Neuronal stem cell (in vitro differentiated cells): ENCODE measurements around the gene LDLRAD3.

ENCODE experiments used
- DNase-seq: peaks from one replicate; pipeline ENCODE4 v3.0.0-alpha.2; 2013; ENCODE audit warnings: low spot score
- H2AFZ ChIP-seq: one replicate; pipeline ENCODE4 v1.6.1; 2013; ENCODE audit warnings: mild to moderate bottlenecking, low read length, inconsistent platforms
- H2AK5ac ChIP-seq: 2 replicates; pipeline ENCODE4 v1.6.1; 2013; ENCODE audit warnings: low read depth, mild to moderate bottlenecking, inconsistent platforms, low read length, moderate library complexity, mixed read lengths
- H2BK120ac ChIP-seq: 2 replicates; pipeline ENCODE4 v1.6.1; 2013; ENCODE audit warnings: low read depth, mild to moderate bottlenecking, inconsistent platforms, low read length, moderate library complexity, mixed read lengths
- H2BK12ac ChIP-seq: one replicate; pipeline ENCODE4 v1.6.1; 2013; ENCODE audit warnings: low read length, inconsistent platforms
- H2BK15ac ChIP-seq: 2 replicates; pipeline ENCODE4 v1.6.1; 2013; ENCODE audit warnings: mild to moderate bottlenecking, low read length, inconsistent platforms, mixed read lengths
- H2BK5ac ChIP-seq: one replicate; pipeline ENCODE4 v1.6.1; 2013; ENCODE audit warnings: inconsistent platforms, mild to moderate bottlenecking, low read length, moderate library complexity
- H3K14ac ChIP-seq: one replicate; pipeline ENCODE4 v1.6.1; 2013; ENCODE audit warnings: low read length, inconsistent platforms
- H3K18ac ChIP-seq: 2 replicates; pipeline ENCODE4 v1.6.1; 2013; ENCODE audit warnings: low read length, inconsistent platforms
- H3K23ac ChIP-seq: 2 replicates; pipeline ENCODE4 v1.6.1; 2013; ENCODE audit warnings: low read depth, mild to moderate bottlenecking, mixed read lengths, low read length, inconsistent platforms; ENCODE audit not compliant: poor library complexity
- H3K27ac ChIP-seq: replicated peaks from 3 replicates; pipeline ENCODE4 v1.5.1; 2013; ENCODE audit warnings: low read length, inconsistent platforms
- H3K27me3 ChIP-seq, 3 experiments: 2 replicates each; pipeline ENCODE4 v1.6.1; 2013; ENCODE audit warnings: low read length in 3 of 3, mild to moderate bottlenecking in 2 of 3, inconsistent platforms in 1 of 3, low read depth in 1 of 3, mixed read lengths in 1 of 3, moderate library complexity in 1 of 3; ENCODE audit not compliant: control insufficient read depth in 3 of 3, insufficient read depth in 3 of 3
- H3K36me3 ChIP-seq, 2 donors: replicated peaks in 1 of 2; 2 replicates each; pipeline ENCODE4 v1.6.1; 2013; ENCODE audit warnings: low read length in 2 of 2; ENCODE audit not compliant: control insufficient read depth in 2 of 2, insufficient read depth in 2 of 2
- H3K4ac ChIP-seq: 2 replicates; pipeline ENCODE4 v1.6.1; 2013; ENCODE audit warnings: inconsistent platforms, mild to moderate bottlenecking, low read length, moderate library complexity
- H3K4me1 ChIP-seq, 2 donors: 1 replicate in 1 of 2; 2 replicates in 1 of 2; pipeline ENCODE4 v1.6.1; 2013; ENCODE audit warnings: low read length in 2 of 2, low read depth in 1 of 2; ENCODE audit not compliant: control insufficient read depth in 2 of 2, insufficient read depth in 1 of 2
- H3K4me2 ChIP-seq: one replicate; pipeline ENCODE4 v1.6.1; 2013; ENCODE audit warnings: mild to moderate bottlenecking, low read length, inconsistent platforms; ENCODE audit not compliant: insufficient read depth, poor library complexity, severe bottlenecking
- H3K4me3 ChIP-seq, 2 donors: 2 replicates each; pipeline ENCODE4 v1.5.1; 2013; ENCODE audit warnings: low read length in 2 of 2, mild to moderate bottlenecking in 2 of 2, inconsistent platforms in 1 of 2, moderate library complexity in 1 of 2
- H3K79me1 ChIP-seq: one replicate; pipeline ENCODE4 v1.6.1; 2013; ENCODE audit warnings: low read depth, mild to moderate bottlenecking, inconsistent platforms, low read length, moderate library complexity
- H3K9ac ChIP-seq: one replicate; pipeline ENCODE4 v1.6.1; 2013; ENCODE audit warnings: mild to moderate bottlenecking, low read depth, low read length, inconsistent platforms; ENCODE audit not compliant: poor library complexity
- H3K9me3 ChIP-seq, 2 donors: replicated peaks in 1 of 2; 2 replicates each; pipeline versions ENCODE3 to v1.6.1; 2013; ENCODE audit warnings: low read length in 2 of 2, mild to moderate bottlenecking in 2 of 2, inconsistent platforms in 1 of 2, low read depth in 1 of 2, mixed read lengths in 1 of 2, moderate library complexity in 1 of 2; ENCODE audit not compliant: control insufficient read depth in 2 of 2, insufficient read depth in 1 of 2
- H4K8ac ChIP-seq: one replicate; pipeline ENCODE4 v1.6.1; 2013; ENCODE audit warnings: low read depth, mild to moderate bottlenecking, inconsistent platforms, low read length, moderate library complexity
- H4K91ac ChIP-seq: one replicate; pipeline ENCODE4 v1.6.1; 2013; ENCODE audit warnings: low read length, low read depth, mild to moderate bottlenecking, inconsistent platforms; ENCODE audit not compliant: poor library complexity
- WGBS, 2 donors: extraction: QIAGEN DNeasy Blood & Tissue Kit; methylation state at CpG; one replicate each; pipeline ENCODE4 v1.1.7; 2013; ENCODE audit warnings: missing lambda C conversion rate in 2 of 2, mixed read lengths in 1 of 2; ENCODE audit not compliant: insufficient read length in 2 of 2, insufficient replicate concordance in 1 of 2; ENCODE audit errors: extremely low coverage in 2 of 2; 5-methylcytosine and 5-hydroxymethylcytosine counted together

LDLRAD3 gene

GRCh38 chr11:36240801-36241200 lies 296.9 kb downstream of the LDLRAD3 start:
- H2BK15ac ChIP-seq: no peak overlapping the region
- H4K8ac ChIP-seq: no peak overlapping the region
- H2BK5ac ChIP-seq: no peak overlapping the region
- H3K9ac ChIP-seq: no peak overlapping the region
- DNase-seq: no peak
- no peak overlapping the region for H4K91ac ChIP-seq
- no peak overlapping the region for H3K4me2 ChIP-seq
- H3K4ac ChIP-seq: no peak overlapping the region
- H2AK5ac ChIP-seq: no peak overlapping the region
- no peak overlapping the region for H2BK12ac ChIP-seq
- no peak overlapping the region for H2AFZ ChIP-seq
- no peaks in the 10 kb centered on the region for H3K27me3 ChIP-seq
- H3K18ac ChIP-seq: no peak overlapping the region
- peaks cover 0 to 3% of the 10 kb centered on the region in 2 donors for H3K9me3 ChIP-seq
- no peak overlapping the region for H2BK120ac ChIP-seq
- H3K79me1 ChIP-seq: no peaks in the 10 kb centered on the region
- peaks cover 0 to 3% of the 10 kb centered on the region in 2 donors for H3K36me3 ChIP-seq
- H3K4me3 ChIP-seq: no peak overlapping the region
- no peak overlapping the region for H3K27ac ChIP-seq
- peaks cover 0 to 1% of the 10 kb centered on the region in 2 donors for H3K4me1 ChIP-seq
- no peak overlapping the region for H3K23ac ChIP-seq
- H3K14ac ChIP-seq: no peak overlapping the region
- no CpG with 5 or more reads among the region's 4 CpGs for WGBS, 2 donors

- no peak overlapping the region for H3K4me3 ChIP-seq
These were observed 297.6 kb downstream of the LDLRAD3 start for GRCh38 chr11:36241497-36241896.

DNA sequence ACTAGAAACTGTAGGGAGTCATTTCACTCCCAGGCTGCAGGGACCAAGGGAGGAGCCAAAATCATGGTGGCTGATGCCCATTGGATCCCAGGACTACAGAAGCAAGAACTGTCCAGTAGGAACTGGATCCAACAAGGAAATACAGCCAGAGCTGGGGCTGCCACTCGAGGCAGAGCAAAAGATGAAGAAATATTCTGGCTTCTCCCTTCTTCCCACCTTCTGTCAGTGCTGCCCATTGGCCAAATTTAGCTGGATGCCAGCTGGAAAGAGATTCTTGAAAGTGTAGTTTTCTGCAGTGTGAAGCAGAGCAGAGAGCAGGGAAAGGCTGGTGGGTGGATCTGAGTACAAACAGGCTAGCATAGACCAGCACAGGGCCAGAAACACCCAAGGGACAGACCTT lies 299.8 kb downstream of the LDLRAD3 start:
- Histone ChIP-seq H3K14ac (no peak overlapping the region), H3K27me3 (no peaks in the 10 kb centered on the region), H3K9me3 (peaks cover 0 to 3% of the 10 kb centered on the region in 2 donors), H3K23ac (no peak overlapping the region), H2AK5ac (no peak overlapping the region), H3K4me2 (no peak overlapping the region), H3K4me3 (no peak overlapping the region), H2BK5ac (no peak overlapping the region), H2BK120ac (no peak overlapping the region), H3K9ac (no peak overlapping the region), H3K79me1 (no peaks in the 10 kb centered on the region), H3K36me3 (peaks cover 0 to 2% of the 10 kb centered on the region in 2 donors), H2AFZ (no peak overlapping the region), H3K27ac (no peak overlapping the region), H4K91ac (no peak overlapping the region), H2BK15ac (no peak overlapping the region), H3K18ac (no peak overlapping the region), H4K8ac (no peak overlapping the region), H3K4ac (no peak overlapping the region), H3K4me1 (peaks cover 0 to 1% of the 10 kb centered on the region in 2 donors), H2BK12ac (no peak overlapping the region)
- no CpG with 5 or more reads among the region's 1 CpG for WGBS, 2 donors
- DNase-seq: no peak

More at GRCh38 chr11:36241497-36241896, 297.6 kb downstream of the LDLRAD3 start:
- Histone ChIP-seq H2BK12ac (no peak overlapping the region), H2BK120ac (no peak overlapping the region), H3K27me3 (no peaks in the 10 kb centered on the region), H3K18ac (no peak overlapping the region), H4K91ac (no peak overlapping the region), H3K4me1 (peaks cover 0 to 1% of the 10 kb centered on the region in 2 donors), H3K4me2 (no peak overlapping the region), H3K9me3 (peaks cover 0 to 3% of the 10 kb centered on the region in 2 donors), H3K27ac (no peak overlapping the region), H3K14ac (no peak overlapping the region), H3K23ac (no peak overlapping the region), H3K36me3 (peaks cover 0 to 2% of the 10 kb centered on the region in 2 donors), H4K8ac (no peak overlapping the region), H3K4ac (no peak overlapping the region), H2BK15ac (no peak overlapping the region), H3K79me1 (no peaks in the 10 kb centered on the region), H2AK5ac (no peak overlapping the region), H2BK5ac (no peak overlapping the region), H3K9ac (no peak overlapping the region), H2AFZ (no peak overlapping the region)
- no peak for DNase-seq
- WGBS, 2 donors: no CpG with 5 or more reads among the region's 1 CpG

DNA sequence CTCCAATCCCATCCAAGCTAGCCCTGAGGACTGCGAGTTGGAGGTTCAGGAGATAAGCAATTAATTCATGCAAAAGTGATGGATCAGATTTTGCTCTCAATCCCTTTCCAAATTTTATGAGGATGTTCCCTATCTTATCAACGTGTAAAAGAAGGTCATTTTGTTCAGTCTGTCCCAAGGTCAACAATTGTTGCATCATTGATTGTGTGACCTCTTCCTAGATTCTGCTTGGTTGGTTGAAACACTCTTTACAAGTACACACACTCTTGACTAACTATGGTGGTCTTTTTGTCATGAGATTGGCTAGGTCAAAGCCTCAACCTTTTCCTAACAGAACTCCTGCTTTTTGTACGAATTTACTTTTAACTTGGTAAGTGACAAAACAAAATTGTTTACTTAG lies 303.6 kb downstream of the LDLRAD3 start:
- H3K9ac ChIP-seq: no peak overlapping the region
- peaks cover 2 to 19% of the 10 kb centered on the region in 2 donors for H3K9me3 ChIP-seq
- no peak overlapping the region for H2BK5ac ChIP-seq
- H3K18ac ChIP-seq: no peak overlapping the region
- no peak overlapping the region for H4K91ac ChIP-seq
- no peak overlapping the region for H2AK5ac ChIP-seq
- WGBS, 2 donors: no CpG with 5 or more reads among the region's 3 CpGs
- H3K36me3 ChIP-seq: peaks cover 0 to 2% of the 10 kb centered on the region in 2 donors
- no peak for DNase-seq
- no peaks in the 10 kb centered on the region for H3K27me3 ChIP-seq
- no peak overlapping the region for H3K4ac ChIP-seq
- H3K79me1 ChIP-seq: no peaks in the 10 kb centered on the region
- H3K23ac ChIP-seq: no peak overlapping the region
- no peak overlapping the region for H2BK120ac ChIP-seq
- no peak overlapping the region for H3K14ac ChIP-seq
- H3K27ac ChIP-seq: no peak overlapping the region
- H2AFZ ChIP-seq: no peak overlapping the region
- H2BK12ac ChIP-seq: no peak overlapping the region
- no peak overlapping the region for H2BK15ac ChIP-seq
- H3K4me3 ChIP-seq: no peak overlapping the region
- no peak overlapping the region for H4K8ac ChIP-seq
- peaks cover 8 to 15% of the 10 kb centered on the region in 2 donors for H3K4me1 ChIP-seq
- no peak overlapping the region for H3K4me2 ChIP-seq
